Motor neuron (in vitro differentiated cells): ENCODE measurements around the gene LRMDA. TPM values are rescaled to one million over a fixed set of nuclear protein-coding genes. Genes with fewer than 3 reads are reported as not detected.

Source experiments
- ATAC-seq, 8 experiments: fragments of 200-7000 bp; cut with Tn5 transposase; replicated peaks in 6 of 8; 2 replicates each; pipeline ENCODE4 v1.8.0; 2021; ENCODE audit warnings: mild to moderate bottlenecking in 8 of 8, moderate library complexity in 8 of 8
- H3K27ac ChIP-seq, 2 donors: fragments of 250-450 bp; sonication (Bioruptor Pico); 2 replicates each; pipeline ENCODE4 v1.9.0; 2021; ENCODE audit warnings: antibody characterized with exemption in 2 of 2, mild to moderate bottlenecking in 2 of 2, moderate library complexity in 1 of 2
- H3K4me1 ChIP-seq, 2 donors: fragments of 250-450 bp; sonication (Bioruptor Pico); replicated peaks in 1 of 2; 2 replicates each; pipeline ENCODE4 v1.6.1; 2021; ENCODE audit warnings: antibody characterized with exemption in 2 of 2, mild to moderate bottlenecking in 2 of 2, moderate library complexity in 1 of 2
- H3K4me3 ChIP-seq, 5 donors: fragments of 250-450 bp; sonication (Bioruptor Pico); 2 replicates each; pipeline ENCODE4 v1.9.0; 2021; ENCODE audit warnings: antibody characterized with exemption in 5 of 5, mild to moderate bottlenecking in 5 of 5, moderate library complexity in 4 of 5
- WGBS, 10 experiments: fragments of 450-650 bp; shearing (Covaris generic); methylation state at CpG; one replicate each; pipeline ENCODE4 v1.0.0; 2022; 5-methylcytosine and 5-hydroxymethylcytosine counted together
- in situ Hi-C, 9 experiments: fragments of 400-800 bp; cut with MboI; loops; one replicate each; pipeline ENCODE4 v1.15.0; 2021; ENCODE audit warnings: low sequenced_read_pairs in 9 of 9, low pct_unique_long_range_greater_than_20kb in 2 of 9; ENCODE audit not compliant: unreplicated experiment in 9 of 9
- total RNA-seq, 8 experiments: library from RNA; unstranded; fragments of 300-600 nt; gene quantifications; 2 replicates each; pipeline versions ENCODE4 v1.2.3 to v1.2.4, GENCODE V29; 2022

LRMDA gene
- total RNA-seq, 8 experiments from 2014 or later, result 0.85 to 5.4 (median 2.2) TPM; not detected in 1

- 0 to 67% (median 49%) methylated on average over 1 to 3 of the region's 3 CpGs; no CpG with 5 or more reads in 3 of the 10 experiments for WGBS, 10 experiments
- Histone ChIP-seq H3K27ac (no peak overlapping the region), H3K4me3 (no peak overlapping the region), H3K4me1 (peaks cover 34 to 52% of the 10 kb centered on the region in 2 donors)
- ATAC-seq, result peak in 3 of 8 experiments; percentile 24 to 58 (median 28)
- in situ Hi-C loops, result no loop called here
Observed at GRCh38 chr10:75716506-75716905, 285.1 kb downstream of the LRMDA start.

- peak in 5 of 8 experiments; percentile 29 to 73 (median 39) for ATAC-seq
- peak overlapping the region in 1 of 2 donors; percentile 31 for H3K27ac ChIP-seq
- H3K4me1 ChIP-seq, result peaks cover 29 to 52% of the 10 kb centered on the region in 2 donors
- 66 to 100% (median 96%) methylated on average over 2 to 7 of the region's 10 CpGs; no CpG with 5 or more reads in 2 of the 10 experiments for WGBS, 10 experiments
- H3K4me3 ChIP-seq, result no peak overlapping the region
- in situ Hi-C loops, result no loop called here
Observed at GRCh38 chr10:75717126-75717916, 285.9 kb downstream of the LRMDA start.

GRCh38 chr10:75718991-75719390 lies 287.6 kb downstream of the LRMDA start:
- peaks cover 31 to 52% of the 10 kb centered on the region in 2 donors for H3K4me1 ChIP-seq
- H3K27ac ChIP-seq, result no peak overlapping the region
- in situ Hi-C loops, result no loop called here
- no peak for ATAC-seq
- no peak overlapping the region for H3K4me3 ChIP-seq

- Histone ChIP-seq H3K4me3 (no peak overlapping the region), H3K4me1 (peaks cover 31 to 53% of the 10 kb centered on the region in 2 donors), H3K27ac (no peak overlapping the region)
- in situ Hi-C loops, result no loop called here
- WGBS, 10 experiments, result 51 to 96% (median 89%) methylated on average over 3 to 7 of the region's 7 CpGs
- ATAC-seq, result peak in 2 of 8 experiments; percentile 50 to 51
Observed at GRCh38 chr10:75720157-75720556, 288.7 kb downstream of the LRMDA start.

GRCh38 chr10:75722020-75722419 lies 290.6 kb downstream of the LRMDA start:
- Histone ChIP-seq H3K4me1 (peaks cover 26 to 54% of the 10 kb centered on the region in 2 donors), H3K27ac (no peak overlapping the region), H3K4me3 (no peak overlapping the region)
- peak in 3 of 8 experiments; percentile 31 to 57 (median 55) for ATAC-seq
- 40 to 100% (median 57%) methylated on average over 1 to 4 of the region's 4 CpGs; no CpG with 5 or more reads in 1 of the 10 experiments for WGBS, 10 experiments
- in situ Hi-C loops, result no loop called here

- in situ Hi-C loops, result no loop called here
- WGBS, 10 experiments, result 50 to 100% (median 100%) methylated on average over 1 to 2 of the region's 2 CpGs; no CpG with 5 or more reads in 2 of the 10 experiments
- H3K4me1 ChIP-seq, result peaks cover 26 to 56% of the 10 kb centered on the region in 2 donors
Observed at GRCh38 chr10:75722609-75723008, 291.2 kb downstream of the LRMDA start.

GRCh38 chr10:75723319-75723980 lies 292.0 kb downstream of the LRMDA start:
- Histone ChIP-seq H3K27ac (no peak overlapping the region), H3K4me3 (no peak overlapping the region), H3K4me1 (peaks cover 26 to 62% of the 10 kb centered on the region in 2 donors)
- ATAC-seq, result peak in 1 of 8 experiments; percentile 28
- in situ Hi-C loops, result no loop called here
- 47 to 97% (median 81%) methylated on average over 2 to 9 of the region's 9 CpGs for WGBS, 10 experiments

More at GRCh38 chr10:75722609-75723008, 291.2 kb downstream of the LRMDA start:
- no peak overlapping the region for H3K4me3 ChIP-seq
- peak overlapping the region in 1 of 2 donors; percentile 52 for H3K27ac ChIP-seq
- ATAC-seq, result no peak

- no peak overlapping the region for H3K4me3 ChIP-seq
- H3K27ac ChIP-seq, result no peak overlapping the region
- peaks cover 26 to 62% of the 10 kb centered on the region in 2 donors for H3K4me1 ChIP-seq
- in situ Hi-C loops, result no loop called here
- WGBS, 10 experiments, result 0 to 85% (median 61%) methylated on average over 1 to 2 of the region's 2 CpGs; no CpG with 5 or more reads in 3 of the 10 experiments
- ATAC-seq, result no peak
Observed at GRCh38 chr10:75724047-75724446, 292.6 kb downstream of the LRMDA start.

GRCh38 chr10:75726522-75727483 lies 295.4 kb downstream of the LRMDA start:
- peak in 5 of 8 experiments; percentile 49 to 86 (median 67) for ATAC-seq
- H3K27ac ChIP-seq, result no peak overlapping the region
- no peak overlapping the region for H3K4me3 ChIP-seq
- 48 to 83% (median 65%) methylated on average over 2 to 11 of the region's 11 CpGs; no CpG with 5 or more reads in 1 of the 10 experiments for WGBS, 10 experiments
- in situ Hi-C loops, result no loop called here
- H3K4me1 ChIP-seq, result peaks cover 19 to 50% of the 10 kb centered on the region in 2 donors

- 0 to 100% (median 58%) methylated on average over 1 of the region's 1 CpG; no CpG with 5 or more reads in 1 of the 10 experiments for WGBS, 10 experiments
- ATAC-seq, result no peak
- in situ Hi-C loops, result no loop called here
- H3K27ac ChIP-seq, result no peak overlapping the region
- no peak overlapping the region for H3K4me3 ChIP-seq
- peaks cover 17 to 30% of the 10 kb centered on the region in 2 donors for H3K4me1 ChIP-seq
Observed at GRCh38 chr10:75730847-75731246, 299.4 kb downstream of the LRMDA start.

- in situ Hi-C loops, result no loop called here
- WGBS, 10 experiments, result 40 to 100% (median 73%) methylated on average over 1 of the region's 2 CpGs; no CpG with 5 or more reads in 2 of the 10 experiments
- peaks cover 24 to 35% of the 10 kb centered on the region in 2 donors for H3K4me1 ChIP-seq
- no peak overlapping the region for H3K4me3 ChIP-seq
- no peak for ATAC-seq
- H3K27ac ChIP-seq, result no peak overlapping the region
Observed at GRCh38 chr10:75733135-75733890, 301.9 kb downstream of the LRMDA start.
